Subcutaneous abdominal adipose tissue (tissue), 5 donors: ENCODE results near the gene PSMB5.
A peak's percentile ranks its signal among the peaks of the same experiment; 100 is the strongest.

ENCODE experiments used
- H3K27ac ChIP-seq: one replicate; pipeline ENCODE4 v1.7.0; 2013; ENCODE audit warnings: low read depth, mild to moderate bottlenecking, inconsistent platforms, low read length, moderate library complexity
- H3K27me3 ChIP-seq, 5 donors: one replicate each; pipeline ENCODE4 v1.7.0; 2013; ENCODE audit warnings: low read length in 5 of 5, inconsistent platforms in 1 of 5; ENCODE audit not compliant: control insufficient read depth in 5 of 5, insufficient read depth in 4 of 5
- H3K36me3 ChIP-seq, 5 donors: one replicate each; pipeline ENCODE4 v1.7.0; 2013; ENCODE audit warnings: low read length in 5 of 5; ENCODE audit not compliant: control insufficient read depth in 5 of 5, insufficient read depth in 5 of 5
- H3K4me1 ChIP-seq, 5 donors: one replicate each; pipeline ENCODE4 v1.7.0; 2013; ENCODE audit warnings: low read length in 5 of 5, mild to moderate bottlenecking in 3 of 5, moderate library complexity in 1 of 5; ENCODE audit not compliant: control insufficient read depth in 5 of 5, insufficient read depth in 5 of 5
- H3K4me3 ChIP-seq, 5 donors: one replicate each; pipeline ENCODE4 v1.7.0; 2013; ENCODE audit warnings: low read length in 5 of 5, low read depth in 1 of 5
- H3K9ac ChIP-seq, 5 donors: one replicate each; pipeline ENCODE4 v1.7.0; 2013; ENCODE audit warnings: low read length in 5 of 5, mild to moderate bottlenecking in 4 of 5, moderate library complexity in 3 of 5
- H3K9me3 ChIP-seq, 5 donors: one replicate each; pipeline ENCODE4 v1.7.0; 2013; ENCODE audit warnings: low read length in 5 of 5; ENCODE audit not compliant: control insufficient read depth in 5 of 5
- donor health status: healthy.
- donor health status: healthy.
- donor health status: healthy.
- donor health status: healthy.
- donor health status: healthy.

PSMB5 gene

GRCh38 chr14:22995889-22996625 lies 38.6 kb downstream of the PSMB5 start:
- no peak overlapping the region for H3K4me3 ChIP-seq
- H3K36me3 ChIP-seq: peaks cover 0 to 14% (median 4%) of the 10 kb centered on the region in 5 donors
- H3K27me3 ChIP-seq: no peaks in the 10 kb centered on the region
- no peaks in the 10 kb centered on the region for H3K9me3 ChIP-seq
- peaks cover 0 to 6% (median 4%) of the 10 kb centered on the region in 5 donors for H3K4me1 ChIP-seq
- H3K27ac ChIP-seq: no peak overlapping the region
- H3K9ac ChIP-seq: no peak overlapping the region

GRCh38 chr14:22994762-22995275 lies 39.9 kb downstream of the PSMB5 start:
- H3K4me1 ChIP-seq: peaks cover 0 to 6% (median 4%) of the 10 kb centered on the region in 5 donors
- H3K9me3 ChIP-seq: no peaks in the 10 kb centered on the region
- H3K27ac ChIP-seq: no peak overlapping the region
- peaks cover under 1 to 17% (median 5%) of the 10 kb centered on the region in 5 donors for H3K36me3 ChIP-seq
- no peak overlapping the region for H3K4me3 ChIP-seq
- H3K27me3 ChIP-seq: no peaks in the 10 kb centered on the region
- H3K9ac ChIP-seq: peak overlapping the region in 1 of 5 donors; percentile 14

- Histone ChIP-seq H3K27ac (no peak overlapping the region), H3K4me1 (peaks cover 0 to 6% (median 4%) of the 10 kb centered on the region in 5 donors), H3K9ac (no peak overlapping the region), H3K9me3 (no peaks in the 10 kb centered on the region), H3K27me3 (no peaks in the 10 kb centered on the region), H3K4me3 (no peak overlapping the region), H3K36me3 (peaks cover 0 to 21% (median 3%) of the 10 kb centered on the region in 5 donors)
Observed at GRCh38 chr14:22993517-22993916, 41.2 kb downstream of the PSMB5 start.

GRCh38 chr14:22991852-22992251 lies 42.8 kb downstream of the PSMB5 start:
- Histone ChIP-seq H3K36me3 (peaks cover 0 to 26% (median 10%) of the 10 kb centered on the region in 5 donors), H3K4me1 (peaks cover 0 to 6% (median 4%) of the 10 kb centered on the region in 5 donors), H3K27ac (no peak overlapping the region), H3K27me3 (no peaks in the 10 kb centered on the region), H3K9ac (no peak overlapping the region), H3K4me3 (no peak overlapping the region), H3K9me3 (no peaks in the 10 kb centered on the region)

GRCh38 chr14:22987291-22987690 lies 47.4 kb downstream of the PSMB5 start:
- H3K36me3 ChIP-seq: peaks cover 0 to 22% (median 9%) of the 10 kb centered on the region in 5 donors
- H3K9ac ChIP-seq: no peak overlapping the region
- no peak overlapping the region for H3K4me3 ChIP-seq
- H3K27me3 ChIP-seq: no peaks in the 10 kb centered on the region
- H3K27ac ChIP-seq: no peak overlapping the region
- H3K4me1 ChIP-seq: peaks cover 0 to 12% (median 9%) of the 10 kb centered on the region in 5 donors
- H3K9me3 ChIP-seq: no peaks in the 10 kb centered on the region

GRCh38 chr14:22986508-22987054 lies 48.1 kb downstream of the PSMB5 start:
- Histone ChIP-seq H3K4me3 (no peak overlapping the region), H3K9me3 (no peaks in the 10 kb centered on the region), H3K27ac (no peak overlapping the region), H3K9ac (no peak overlapping the region), H3K4me1 (peaks cover 0 to 19% (median 14%) of the 10 kb centered on the region in 5 donors), H3K36me3 (peaks cover 0 to 22% (median 9%) of the 10 kb centered on the region in 5 donors), H3K27me3 (no peaks in the 10 kb centered on the region)

GRCh38 chr14:22985894-22986507 lies 48.7 kb downstream of the PSMB5 start:
- H3K9ac ChIP-seq: peak overlapping the region in 1 of 5 donors; percentile 19
- H3K4me1 ChIP-seq: peaks cover 0 to 24% (median 15%) of the 10 kb centered on the region in 5 donors
- H3K27ac ChIP-seq: no peak overlapping the region
- H3K27me3 ChIP-seq: no peaks in the 10 kb centered on the region
- no peak overlapping the region for H3K4me3 ChIP-seq
- H3K9me3 ChIP-seq: no peaks in the 10 kb centered on the region
- peaks cover 0 to 22% (median 9%) of the 10 kb centered on the region in 5 donors for H3K36me3 ChIP-seq

- Histone ChIP-seq H3K27ac (no peak overlapping the region), H3K36me3 (peaks cover 0 to 20% (median 9%) of the 10 kb centered on the region in 5 donors), H3K4me3 (no peak overlapping the region)
Observed at GRCh38 chr14:22984959-22985658, 49.6 kb downstream of the PSMB5 start.

GRCh38 chr14:22982477-22983245 lies 52.0 kb downstream of the PSMB5 start, which contains the start of gene AJUBA:
TSS of gene AJUBA (minus strand) at chr14:22982551. CDS start at chr14:22982266, 285 bp downstream.
- no peaks in the 10 kb centered on the region for H3K9me3 ChIP-seq
- H3K4me1 ChIP-seq: peaks cover 0 to 52% (median 40%) of the 10 kb centered on the region in 5 donors
- no peaks in the 10 kb centered on the region for H3K27me3 ChIP-seq
- H3K4me3 ChIP-seq: peak within 1 kb of the TSS; percentile 82 to 93 (median 91)
- H3K9ac ChIP-seq: peak within 1 kb of the TSS; percentile 30 to 76 (median 53)
- peak within 1 kb of the TSS; percentile 39 for H3K27ac ChIP-seq
- peaks cover 0 to 7% (median 5%) of the 10 kb centered on the region in 5 donors for H3K36me3 ChIP-seq

More at GRCh38 chr14:22984959-22985658, 49.6 kb downstream of the PSMB5 start:
- Histone ChIP-seq H3K27me3 (no peaks in the 10 kb centered on the region), H3K9ac (no peak overlapping the region), H3K4me1 (peaks cover 0 to 32% (median 22%) of the 10 kb centered on the region in 5 donors), H3K9me3 (no peaks in the 10 kb centered on the region)
